Measurements from ENCODE around the gene TMEM131. TPM values are rescaled to one million over a fixed set of nuclear protein-coding genes. Genes with fewer than 3 reads are reported as not detected.
A peak's percentile ranks its signal among the peaks of the same experiment; 100 is the strongest.

Gene TMEM131
- total RNA-seq, 2 donors from 2014 or later: 49.5 to 52.0 TPM

DNA sequence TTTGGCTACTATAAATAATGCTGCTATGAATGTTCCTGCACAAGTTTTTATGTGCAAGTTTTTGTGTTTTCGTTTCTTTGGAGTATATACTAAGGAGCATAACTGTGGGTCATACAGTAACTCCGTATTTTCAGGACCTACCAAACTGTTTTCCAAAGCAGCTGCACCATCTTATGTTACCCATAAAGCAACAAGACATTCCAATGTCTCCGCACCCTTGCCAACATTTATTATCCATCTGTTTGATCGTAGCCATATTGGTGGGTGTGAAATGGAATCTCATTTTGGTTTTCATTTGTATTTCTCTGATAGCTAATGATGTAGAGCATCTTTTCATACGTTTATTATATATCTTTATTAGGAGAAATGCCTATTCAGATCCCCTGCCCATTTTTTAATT is 13.8 kb downstream of the TMEM131 start:
- no peak for ATAC-seq (ENCODE audit: insufficient number of reproducible peaks, low FRiP score, low read depth)
- TF ChIP-seq, protein P1, sequence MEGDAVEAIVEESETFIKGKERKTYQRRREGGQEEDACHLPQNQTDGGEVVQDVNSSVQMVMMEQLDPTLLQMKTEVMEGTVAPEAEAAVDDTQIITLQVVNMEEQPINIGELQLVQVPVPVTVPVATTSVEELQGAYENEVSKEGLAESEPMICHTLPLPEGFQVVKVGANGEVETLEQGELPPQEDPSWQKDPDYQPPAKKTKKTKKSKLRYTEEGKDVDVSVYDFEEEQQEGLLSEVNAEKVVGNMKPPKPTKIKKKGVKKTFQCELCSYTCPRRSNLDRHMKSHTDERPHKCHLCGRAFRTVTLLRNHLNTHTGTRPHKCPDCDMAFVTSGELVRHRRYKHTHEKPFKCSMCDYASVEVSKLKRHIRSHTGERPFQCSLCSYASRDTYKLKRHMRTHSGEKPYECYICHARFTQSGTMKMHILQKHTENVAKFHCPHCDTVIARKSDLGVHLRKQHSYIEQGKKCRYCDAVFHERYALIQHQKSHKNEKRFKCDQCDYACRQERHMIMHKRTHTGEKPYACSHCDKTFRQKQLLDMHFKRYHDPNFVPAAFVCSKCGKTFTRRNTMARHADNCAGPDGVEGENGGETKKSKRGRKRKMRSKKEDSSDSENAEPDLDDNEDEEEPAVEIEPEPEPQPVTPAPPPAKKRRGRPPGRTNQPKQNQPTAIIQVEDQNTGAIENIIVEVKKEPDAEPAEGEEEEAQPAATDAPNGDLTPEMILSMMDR (IDR thresholded peaks at IDR 0.05): no peak

DNA sequence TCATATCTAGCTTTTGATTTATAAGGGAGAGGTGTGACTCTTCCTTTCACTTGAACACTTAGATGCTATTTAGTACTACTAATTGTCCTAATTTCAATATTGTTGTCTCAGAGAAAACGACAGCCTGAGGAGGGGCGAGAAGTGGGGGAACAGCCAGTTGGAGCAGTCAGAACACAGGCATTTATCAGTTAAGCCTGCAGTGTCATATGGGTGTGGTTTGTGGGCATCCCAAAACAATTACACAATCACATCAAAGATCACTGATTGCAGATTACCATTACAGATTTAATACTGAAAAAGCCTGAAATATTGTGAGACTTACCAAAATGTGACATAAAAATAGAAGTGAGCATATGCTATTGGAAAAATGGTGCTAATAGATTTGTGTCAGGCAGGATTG is 15.8 kb downstream of the TMEM131 start:
- TF ChIP-seq, protein P1 (IDR thresholded peaks at IDR 0.05): no peak
- ATAC-seq (ENCODE audit: insufficient number of reproducible peaks, low FRiP score, low read depth): no peak
- H3K4me1 ChIP-seq (ENCODE audit: control insufficient read depth in 1 of 2, low read depth in 2 of 2): no peaks in the 10 kb centered on the region
- no peaks in the 10 kb centered on the region for H3K36me3 ChIP-seq
- H3K27ac ChIP-seq: no peak overlapping the region
- peaks cover 8% of the 10 kb centered on the region for H3K9me3 ChIP-seq
- no peak overlapping the region for H3K4me3 ChIP-seq
- DNase-seq (ENCODE audit: low spot score): no peak
- no peaks in the 10 kb centered on the region for H3K27me3 ChIP-seq (replicated peaks; ENCODE audit: insufficient read depth)

More for the DNA sequence above, 13.8 kb downstream of the TMEM131 start:
- Histone ChIP-seq H3K4me1 (ENCODE audit: control insufficient read depth in 1 of 2, low read depth in 2 of 2) (no peaks in the 10 kb centered on the region), H3K27ac (no peak overlapping the region), H3K27me3 (replicated peaks; ENCODE audit: insufficient read depth) (no peaks in the 10 kb centered on the region), H3K4me3 (no peak overlapping the region), H3K9me3 (peaks cover 7% of the 10 kb centered on the region), H3K36me3 (no peaks in the 10 kb centered on the region)
- DNase-seq (ENCODE audit: low spot score): no peak

DNA sequence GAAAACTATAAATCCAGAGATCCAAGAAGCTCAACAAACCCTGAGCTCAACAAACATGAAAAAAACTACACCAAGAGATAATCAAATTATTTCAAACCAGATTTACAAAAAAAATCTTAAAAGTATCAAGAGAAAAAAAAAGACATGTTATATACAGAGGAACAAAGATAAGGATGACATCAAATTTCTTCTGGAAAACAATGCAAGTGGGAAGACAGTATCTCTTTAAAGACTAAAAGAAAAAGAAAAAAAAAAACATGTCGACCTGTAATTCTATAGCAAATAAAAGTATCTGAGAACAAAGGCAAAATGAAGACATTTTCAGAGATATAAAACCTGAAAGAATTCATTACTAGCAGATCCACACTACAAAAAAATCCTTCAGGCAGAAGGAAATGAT is 21.3 kb downstream of the TMEM131 start:
- no peak overlapping the region for H3K4me3 ChIP-seq
- no peak for DNase-seq (ENCODE audit: low spot score)
- H3K9me3 ChIP-seq: peaks cover 16% of the 10 kb centered on the region
- H3K27ac ChIP-seq: no peak overlapping the region
- no peak for ATAC-seq (ENCODE audit: insufficient number of reproducible peaks, low FRiP score, low read depth)
- TF ChIP-seq, protein P1 (IDR thresholded peaks at IDR 0.05): no peak
- H3K4me1 ChIP-seq (ENCODE audit: control insufficient read depth in 1 of 2, low read depth in 2 of 2): peaks cover 10 to 12% of the 10 kb centered on the region in 2 donors
- H3K27me3 ChIP-seq (replicated peaks; ENCODE audit: insufficient read depth): no peaks in the 10 kb centered on the region
- H3K36me3 ChIP-seq: no peaks in the 10 kb centered on the region

DNA sequence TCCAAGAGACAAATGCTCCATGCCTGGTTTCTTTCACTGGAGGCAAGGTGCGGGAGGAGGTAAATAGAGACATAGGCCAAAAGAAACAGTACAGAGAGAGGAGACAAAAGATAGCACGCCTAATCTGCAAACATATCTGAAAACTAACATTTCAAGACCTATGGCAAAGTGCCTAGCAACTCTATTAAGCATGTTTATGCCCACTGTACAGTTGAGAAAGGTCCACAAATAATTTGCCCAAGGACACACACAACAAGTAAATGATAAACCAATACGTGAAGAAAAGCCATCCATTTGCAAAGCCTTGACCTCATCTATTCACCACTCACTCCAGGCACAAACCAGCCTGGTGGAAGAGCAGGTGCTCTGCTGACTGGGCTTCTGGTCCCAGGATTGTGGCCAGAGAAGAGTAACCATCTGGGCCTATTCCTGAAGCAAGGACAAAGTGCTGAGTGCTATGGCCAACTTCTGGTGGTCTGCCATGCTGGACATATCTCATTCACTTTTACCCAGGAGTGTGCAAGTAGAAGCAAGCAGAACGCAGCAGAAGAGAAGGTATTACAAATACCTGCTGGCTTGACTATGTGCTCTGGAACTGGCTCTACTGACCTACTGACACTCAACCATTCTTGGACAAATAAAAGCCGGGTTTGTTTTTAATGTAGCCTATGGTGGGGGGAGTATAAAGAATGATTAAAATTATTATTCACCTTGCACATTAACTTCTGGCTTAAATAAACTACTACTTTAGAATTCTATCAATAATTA is 25.3 kb downstream of the TMEM131 start:
- Histone ChIP-seq H3K4me3 (no peak overlapping the region), H3K27ac (no peak overlapping the region), H3K9me3 (peaks cover 9% of the 10 kb centered on the region), H3K36me3 (no peaks in the 10 kb centered on the region), H3K4me1 (ENCODE audit: control insufficient read depth in 1 of 2, low read depth in 2 of 2) (peaks cover 10 to 14% of the 10 kb centered on the region in 2 donors), H3K27me3 (replicated peaks; ENCODE audit: insufficient read depth) (no peaks in the 10 kb centered on the region)
- DNase-seq (ENCODE audit: low spot score) (no peak), ATAC-seq (ENCODE audit: insufficient number of reproducible peaks, low FRiP score, low read depth) (peak; percentile 36)
- TF ChIP-seq, protein P1 (IDR thresholded peaks at IDR 0.05): no peak

DNA sequence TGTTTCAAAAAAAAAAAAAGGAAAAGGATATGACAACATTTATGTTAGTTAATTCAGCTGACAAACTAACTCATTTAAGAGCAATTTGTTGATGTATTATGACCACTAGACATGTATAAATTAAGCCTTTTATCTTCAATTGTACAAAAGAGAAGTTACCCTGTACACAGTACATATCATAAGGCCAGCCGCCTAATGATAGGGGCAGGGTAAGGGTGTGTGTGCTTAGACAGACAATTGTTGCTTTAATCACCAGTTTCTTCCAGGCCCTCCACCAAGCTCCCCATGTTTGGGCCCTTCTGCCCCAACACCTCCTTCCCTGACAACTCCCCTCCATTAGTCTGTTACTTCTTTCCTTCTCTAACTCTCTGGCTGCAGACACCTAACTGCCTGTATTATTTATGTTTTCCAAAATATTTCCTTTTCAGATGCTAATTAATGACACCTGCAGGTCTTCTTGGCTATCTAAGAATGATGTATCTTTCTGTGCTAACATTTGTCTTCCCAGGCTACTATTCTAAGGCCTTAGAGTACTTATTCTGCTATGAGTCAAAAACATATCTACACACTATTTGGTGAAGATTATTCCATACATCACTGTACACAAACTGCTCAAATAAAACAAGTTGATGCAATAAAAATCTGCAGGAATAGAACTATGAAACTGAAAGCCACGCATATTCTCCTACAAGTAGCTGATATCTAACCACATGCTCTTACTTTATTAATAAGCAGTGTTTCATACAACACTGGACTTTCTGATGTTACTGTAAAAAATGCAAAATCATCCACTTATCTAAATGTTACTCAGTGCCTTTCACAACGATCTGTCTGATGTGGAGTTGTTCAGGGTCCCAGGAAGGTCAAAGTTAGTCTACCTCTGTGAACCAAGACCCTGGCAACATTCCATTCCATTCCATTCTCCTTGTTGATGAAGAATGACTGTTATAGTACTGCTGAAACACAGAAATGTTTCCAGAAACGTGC is 26.4 kb downstream of the TMEM131 start:
- TF ChIP-seq, protein P1 (IDR thresholded peaks at IDR 0.05): no peak
- Histone ChIP-seq H3K9me3 (peaks cover 3% of the 10 kb centered on the region), H3K36me3 (no peaks in the 10 kb centered on the region), H3K27ac (no peak overlapping the region), H3K4me3 (no peak overlapping the region), H3K4me1 (ENCODE audit: control insufficient read depth in 1 of 2, low read depth in 2 of 2) (peaks cover 10 to 18% of the 10 kb centered on the region in 2 donors), H3K27me3 (replicated peaks; ENCODE audit: insufficient read depth) (no peaks in the 10 kb centered on the region)
- ATAC-seq (ENCODE audit: insufficient number of reproducible peaks, low FRiP score, low read depth) (no peak), DNase-seq (ENCODE audit: low spot score) (no peak)

Measured in thoracic aorta (tissue), 2 donors.